Fibroblast of upper back skin (primary cell): Measurements from ENCODE around the gene NOX3.
A peak's percentile ranks its signal among the peaks of the same experiment; 100 is the strongest.

Experiments
- DNase-seq: peaks from one replicate; pipeline ENCODE4 v3.0.0-alpha.2; 2013

Gene NOX3

DNA sequence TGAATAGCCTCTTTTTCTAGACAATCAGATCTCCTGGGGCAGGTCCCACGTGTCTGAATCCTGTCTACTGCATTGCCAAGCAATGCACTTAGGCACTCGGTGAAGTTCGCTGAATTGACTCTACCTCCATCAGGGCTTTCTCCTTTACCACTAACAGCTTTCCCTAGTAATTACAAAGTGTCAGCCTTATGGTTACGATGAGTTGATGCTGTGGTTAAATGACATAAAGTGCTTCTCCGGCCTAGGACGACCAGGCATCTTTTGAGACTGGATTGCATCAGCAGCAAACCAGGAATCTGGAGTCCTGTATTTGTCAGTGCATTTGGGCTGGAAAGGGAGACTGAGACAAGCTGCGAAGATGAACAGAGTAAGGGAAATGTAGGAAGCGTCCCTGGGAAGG is 21.5 kb downstream of the NOX3 start:
- DNase-seq: no peak

DNA sequence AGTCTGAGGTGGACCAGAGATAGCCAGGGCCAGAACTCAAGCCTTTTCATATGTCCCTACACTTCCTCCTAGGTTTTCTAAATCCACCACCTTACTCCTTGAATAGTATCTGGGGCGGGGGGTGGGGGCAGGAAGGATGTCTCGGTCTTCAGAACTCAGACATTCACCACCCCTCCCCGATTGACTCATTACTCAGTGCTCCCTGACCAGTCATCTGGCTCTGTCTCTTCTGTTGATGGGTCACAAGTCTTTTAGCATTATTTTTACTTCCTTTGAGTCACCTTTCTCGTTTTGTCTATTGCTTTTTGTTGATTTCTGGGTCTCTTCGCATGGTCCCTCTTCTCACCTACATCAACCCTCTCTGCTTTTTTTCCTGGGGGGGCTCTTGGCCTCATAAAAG is 23.3 kb downstream of the NOX3 start:
- DNase-seq: peak; percentile 30

GRCh38 chr6:155429321-155429893 is 26.2 kb downstream of the NOX3 start:
- no peak for DNase-seq

DNA sequence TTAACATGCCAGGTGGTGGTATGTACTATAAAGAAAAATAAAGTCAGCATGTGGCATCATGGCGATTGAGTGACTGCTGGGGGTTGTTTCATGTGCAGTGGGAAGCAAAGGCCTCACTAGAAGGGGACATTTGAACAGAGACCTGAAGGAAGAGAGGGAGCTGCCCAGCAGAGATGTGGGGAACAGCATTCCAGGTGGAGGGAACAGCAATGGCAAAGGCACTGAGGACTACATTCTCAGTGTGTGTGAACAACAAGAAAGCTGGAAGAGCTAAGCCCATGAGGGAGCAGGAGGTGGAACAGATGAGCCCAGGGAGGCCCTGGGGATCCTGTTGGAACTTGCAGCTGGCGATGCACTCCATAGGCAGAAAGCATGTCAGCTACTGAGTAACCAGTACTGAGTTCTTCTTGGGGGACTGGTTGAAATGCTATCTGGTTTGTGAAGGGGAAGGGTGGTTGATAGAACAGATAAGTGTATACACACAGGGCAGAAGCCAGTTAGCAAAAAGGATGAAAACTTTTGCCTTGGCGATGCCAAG is 29.2 kb downstream of the NOX3 start:
- no peak for DNase-seq

GRCh38 chr6:155424181-155424580 is 31.5 kb downstream of the NOX3 start:
- no peak for DNase-seq

DNA sequence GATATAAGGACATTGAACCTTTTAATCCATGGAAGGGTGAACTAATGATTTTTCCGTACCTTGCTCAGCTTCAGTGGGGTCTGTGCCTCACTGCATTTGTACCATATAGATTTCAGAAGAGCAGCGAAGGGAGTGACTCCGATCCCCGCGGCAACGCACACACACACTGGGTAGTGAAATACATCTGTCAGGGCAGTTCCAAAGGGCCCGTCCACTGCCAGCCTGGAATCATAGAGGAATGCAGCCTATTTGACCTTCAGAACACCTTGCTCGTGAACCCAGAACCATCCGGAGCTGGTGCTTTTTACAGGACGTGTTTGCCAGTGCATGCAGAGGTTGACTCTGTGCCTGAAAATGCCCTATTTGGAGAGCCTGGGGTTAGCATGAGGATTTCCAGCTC is 33.0 kb downstream of the NOX3 start:
- no peak for DNase-seq

DNA sequence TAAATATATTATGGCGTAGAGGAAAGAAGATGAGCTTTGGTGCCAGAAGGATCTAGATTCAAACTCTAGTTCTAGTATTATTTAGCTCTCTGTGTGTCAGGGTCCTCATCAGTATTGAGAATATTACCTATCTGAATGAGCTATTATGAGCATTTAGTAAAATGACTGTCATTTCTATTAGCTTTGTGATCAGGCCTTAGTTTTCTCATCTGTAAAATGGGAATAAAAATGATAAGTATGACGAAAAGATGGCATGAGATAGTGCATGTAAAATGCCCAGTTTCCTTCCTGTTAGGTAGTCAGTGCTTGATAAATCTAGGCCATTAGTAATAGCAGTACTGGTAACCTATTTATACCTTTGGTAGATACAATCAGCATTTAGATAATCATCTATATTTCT is 35.1 kb downstream of the NOX3 start:
- DNase-seq: no peak

DNA sequence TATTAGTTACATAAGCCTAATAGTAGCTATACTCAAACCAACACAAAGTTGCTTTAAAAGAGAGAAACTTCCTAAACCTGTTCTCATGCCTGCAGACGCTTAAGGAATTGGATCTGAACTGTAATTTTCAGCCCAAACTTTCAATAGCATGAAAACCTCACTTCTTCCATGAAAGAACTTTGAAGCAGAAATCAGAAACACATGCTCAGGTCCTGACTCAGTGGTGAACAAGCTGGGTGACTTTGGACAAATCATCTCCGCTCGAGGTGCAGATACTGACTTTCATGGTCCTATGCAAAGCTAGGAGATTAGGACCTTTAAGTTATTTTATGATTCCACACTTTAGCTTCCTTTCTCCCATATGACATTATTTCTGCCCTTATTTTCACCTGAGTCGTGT is 36.5 kb downstream of the NOX3 start:
- peak; percentile 68 for DNase-seq

- peak; percentile 78 for DNase-seq
Measured at GRCh38 chr6:155418017-155418761, 37.5 kb downstream of the NOX3 start.

DNA sequence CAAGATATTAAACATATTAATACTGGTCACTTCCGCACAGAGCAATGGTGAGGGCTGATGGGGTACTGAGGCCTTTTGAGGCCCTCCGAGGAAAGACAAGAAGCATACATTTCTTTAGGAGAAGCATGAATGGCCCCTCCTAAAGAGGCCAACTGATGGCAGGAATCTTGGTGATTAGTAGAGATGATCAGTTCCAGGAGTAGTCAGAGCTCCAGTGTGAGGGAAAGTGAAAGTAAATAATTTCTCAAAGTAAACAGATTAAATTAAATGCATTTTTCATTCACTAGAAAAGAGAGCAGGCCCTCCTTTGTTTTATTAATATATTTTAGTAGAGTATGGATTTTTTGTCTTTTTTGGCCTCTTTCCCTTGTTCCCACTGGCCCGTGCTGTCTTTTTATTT is 38.2 kb downstream of the NOX3 start:
- DNase-seq: no peak

DNA sequence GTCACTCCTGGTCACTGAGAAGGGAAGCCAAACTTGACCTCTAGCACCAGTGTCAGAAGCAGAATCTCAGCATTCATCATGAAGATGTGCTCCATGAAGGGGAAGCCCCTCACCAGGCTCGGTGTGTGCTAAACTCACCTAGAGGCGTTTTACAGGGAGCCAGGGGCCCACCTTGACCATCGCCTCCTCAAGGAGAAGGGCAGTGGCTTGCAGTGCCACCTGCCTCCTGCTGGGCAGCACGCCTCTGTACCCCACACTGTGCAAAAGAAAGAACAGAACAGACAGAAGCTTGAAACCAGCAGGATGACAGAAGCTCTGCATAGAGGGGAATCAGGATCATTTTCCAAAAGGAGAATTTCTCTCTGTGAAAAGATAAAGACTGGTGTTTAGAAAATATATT is 39.7 kb downstream of the NOX3 start:
- DNase-seq: no peak

GRCh38 chr6:155414049-155414448 is 41.6 kb downstream of the NOX3 start:
- DNase-seq: no peak

GRCh38 chr6:155412335-155412734 is 43.3 kb downstream of the NOX3 start:
- DNase-seq: peak; percentile 25

- DNase-seq: no peak
Measured at GRCh38 chr6:155411154-155412052, 44.2 kb downstream of the NOX3 start.

GRCh38 chr6:155409391-155409790 is 46.2 kb downstream of the NOX3 start:
- DNase-seq: no peak

DNA sequence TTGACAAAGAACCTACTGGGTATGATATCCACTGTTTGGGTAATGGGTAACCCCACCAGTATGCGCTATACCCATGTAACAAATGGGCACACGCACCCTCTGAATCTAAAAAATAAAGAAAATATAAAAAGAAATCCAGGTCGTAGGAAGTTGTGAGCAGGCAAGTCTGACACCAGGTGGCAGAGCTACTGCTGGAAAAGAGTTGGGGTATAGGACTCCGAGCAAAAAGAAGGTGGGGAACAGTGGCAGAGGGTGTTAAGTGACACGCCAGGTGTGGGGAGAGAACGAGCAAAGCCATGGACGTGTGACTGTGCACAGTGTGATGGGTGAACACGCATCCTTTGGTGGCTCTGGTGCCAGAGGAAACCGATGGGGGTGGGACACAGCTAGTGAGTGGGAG is 46.7 kb downstream of the NOX3 start:
- no peak for DNase-seq

DNA sequence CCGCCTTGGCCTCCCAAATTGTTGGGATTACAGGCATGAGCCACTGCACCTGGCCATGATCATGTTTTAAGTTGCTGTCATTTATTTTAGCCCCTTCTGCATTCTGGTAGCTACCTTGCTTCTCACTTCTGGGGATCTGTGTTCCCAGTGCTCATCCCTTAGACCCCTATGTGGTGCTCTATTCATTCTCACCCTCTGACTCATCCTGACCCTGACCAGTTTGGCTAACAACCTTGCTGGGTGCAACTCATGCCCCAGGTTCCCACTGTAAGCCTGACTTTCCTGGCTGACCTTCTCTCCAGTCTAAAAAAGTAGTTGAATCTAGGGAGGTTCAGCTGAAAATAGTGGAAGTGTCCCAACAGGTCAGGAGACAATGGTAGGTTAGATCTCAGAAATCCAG is 47.4 kb downstream of the NOX3 start:
- no peak for DNase-seq

DNA sequence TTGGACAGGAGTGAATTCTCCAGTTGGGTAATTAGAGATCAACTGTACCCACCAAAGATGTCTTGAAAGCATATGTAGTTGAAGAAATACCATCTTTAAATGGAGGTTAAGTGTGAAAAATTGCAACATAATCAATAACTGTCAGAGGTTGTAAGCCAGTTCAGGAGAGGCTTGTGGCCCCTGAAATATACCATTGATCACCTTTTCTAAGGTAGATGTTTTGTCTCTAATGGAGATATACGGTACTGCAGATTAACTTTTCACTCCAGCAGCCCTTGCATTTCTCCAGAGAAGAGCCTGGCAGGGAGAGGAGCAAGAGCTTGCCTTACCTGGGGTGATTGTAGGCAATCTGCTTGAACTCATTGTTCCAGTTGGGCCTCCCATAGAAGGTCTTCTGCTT is 48.8 kb downstream of the NOX3 start:
- no peak for DNase-seq

GRCh38 chr6:155404937-155405336 is 50.7 kb downstream of the NOX3 start:
- no peak for DNase-seq

DNA sequence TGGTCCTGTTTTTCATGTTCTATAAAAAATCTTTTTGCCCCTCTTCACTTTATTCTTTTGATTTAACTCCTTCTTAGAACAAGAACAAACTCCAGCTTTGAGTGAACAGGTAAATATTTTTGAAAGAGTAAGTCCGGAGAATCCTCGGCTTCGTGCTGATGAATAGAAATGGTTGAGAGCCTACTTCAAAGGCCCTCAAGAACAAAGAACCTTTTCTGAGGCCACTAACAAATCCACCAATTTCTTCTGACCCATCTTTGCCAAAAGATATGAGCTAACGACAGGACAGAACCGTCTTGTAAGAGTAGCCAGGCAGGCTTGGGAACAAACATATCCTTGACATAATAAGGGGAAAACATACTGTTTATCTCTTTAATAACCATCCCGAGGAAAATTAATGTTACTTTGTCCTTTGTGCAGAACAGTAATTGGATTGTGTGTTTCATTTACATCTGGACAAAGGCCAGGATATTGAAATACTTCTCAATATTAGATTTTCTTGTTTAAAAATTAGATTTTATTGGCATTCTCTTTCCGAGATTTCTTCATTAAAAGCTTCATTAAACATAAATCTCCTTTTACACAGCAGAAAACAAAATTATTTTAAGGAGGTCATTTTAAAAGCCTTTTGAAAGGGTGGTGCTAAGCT is 52.9 kb downstream of the NOX3 start:
- DNase-seq: no peak

- DNase-seq: no peak
Measured at GRCh38 chr6:155400654-155400965, 55.0 kb downstream of the NOX3 start.

DNA sequence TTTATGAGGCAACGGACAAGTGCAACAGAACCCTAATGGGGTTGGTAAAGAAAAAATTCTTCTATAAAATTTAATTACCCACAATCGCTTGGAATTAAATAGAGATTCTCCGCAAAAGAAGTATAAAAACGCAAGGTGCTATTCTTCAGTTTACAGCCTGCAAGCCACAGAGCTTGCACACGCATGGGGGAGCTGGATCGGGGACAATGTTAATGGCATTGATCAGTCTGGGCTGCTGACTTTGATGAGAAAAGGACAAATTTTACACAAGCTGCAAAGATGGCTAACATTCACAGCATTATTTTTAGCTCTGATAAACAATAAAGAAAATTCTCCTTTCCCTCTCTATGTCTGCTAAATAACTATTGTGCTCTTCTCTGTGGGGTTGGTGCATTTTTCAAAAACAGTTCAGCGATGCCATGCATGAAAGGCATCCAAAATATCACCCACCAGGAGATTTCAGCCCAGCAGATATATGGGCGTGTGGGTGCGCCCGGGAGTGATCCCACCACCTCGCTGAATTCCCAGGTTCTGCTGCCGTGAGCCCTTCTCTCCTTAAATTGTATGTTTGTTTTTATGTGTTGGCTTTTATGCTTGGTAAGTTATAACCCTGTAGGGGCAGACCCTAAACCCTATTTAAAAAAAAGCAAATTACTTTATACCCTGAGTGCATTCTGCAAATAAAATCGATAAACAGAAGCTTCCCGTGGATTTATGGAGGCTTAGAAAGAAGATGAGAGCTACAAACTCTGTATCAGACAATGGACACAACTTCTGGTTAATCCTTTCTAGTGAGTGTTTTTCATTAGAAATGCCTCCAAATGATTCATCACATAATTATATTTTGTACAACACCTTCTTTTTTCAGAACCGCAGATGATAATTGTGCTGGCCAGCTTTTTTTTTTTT is 55.6 kb downstream of the NOX3 start:
- DNase-seq: no peak
